ENCODE results near the gene KCNH6. TPM values are rescaled to one million over a fixed set of nuclear protein-coding genes. Genes with fewer than 3 reads are reported as not detected.

KCNH6 gene
- total RNA-seq, 2 experiments from 2014 or later: not detected

DNA sequence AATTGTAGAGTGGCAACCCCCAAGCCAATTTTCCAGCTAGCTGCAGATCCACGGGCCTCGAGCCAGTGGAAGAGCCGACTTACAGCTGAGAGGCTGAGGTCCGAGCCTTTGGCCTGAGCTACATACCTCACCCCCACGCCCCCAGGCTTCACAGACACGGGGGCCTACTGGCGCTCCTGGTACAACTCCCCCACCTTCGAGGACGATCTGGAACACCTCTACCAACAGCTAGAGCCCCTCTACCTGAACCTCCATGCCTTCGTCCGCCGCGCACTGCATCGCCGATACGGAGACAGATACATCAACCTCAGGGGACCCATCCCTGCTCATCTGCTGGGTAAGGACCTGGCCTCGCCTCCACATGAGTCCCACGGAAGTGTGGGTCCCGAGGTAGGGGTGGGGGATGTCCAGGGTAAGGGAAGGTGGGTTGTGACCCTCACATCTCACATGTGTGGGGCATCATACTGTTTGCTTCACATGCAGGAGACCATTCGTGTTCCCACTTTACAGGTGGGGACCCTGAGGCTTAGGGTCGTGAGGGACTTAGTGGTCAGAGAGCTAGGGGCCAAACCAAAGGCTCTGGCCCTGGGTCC lies 42.9 kb upstream of the KCNH6 start:
- H3K4me1 Mint-ChIP-seq (ENCODE audit: low read depth): peaks cover 5% of the 10 kb centered on the region
- no peak overlapping the region for H3K27ac Mint-ChIP-seq
- no peaks in the 10 kb centered on the region for H3K9me3 Mint-ChIP-seq
- DNase-seq: no peak
- intact Hi-C loops (cut with micrococcal nuclease): no loop called here
- peaks cover 30% of the 10 kb centered on the region for H3K27me3 Mint-ChIP-seq (ENCODE audit: low read depth)
- no peak overlapping the region for H3K4me3 Mint-ChIP-seq
- CTCF ChIA-PET: interaction anchor here (0.8 to 6.1 kb wide), 8 partner anchors 11 to 137 kb away, joined by 3 to 138 read pairs (median 8); no protein-coding TSS in a partner anchor
- no peaks in the 10 kb centered on the region for H3K36me3 Mint-ChIP-seq (ENCODE audit: low read depth)

DNA sequence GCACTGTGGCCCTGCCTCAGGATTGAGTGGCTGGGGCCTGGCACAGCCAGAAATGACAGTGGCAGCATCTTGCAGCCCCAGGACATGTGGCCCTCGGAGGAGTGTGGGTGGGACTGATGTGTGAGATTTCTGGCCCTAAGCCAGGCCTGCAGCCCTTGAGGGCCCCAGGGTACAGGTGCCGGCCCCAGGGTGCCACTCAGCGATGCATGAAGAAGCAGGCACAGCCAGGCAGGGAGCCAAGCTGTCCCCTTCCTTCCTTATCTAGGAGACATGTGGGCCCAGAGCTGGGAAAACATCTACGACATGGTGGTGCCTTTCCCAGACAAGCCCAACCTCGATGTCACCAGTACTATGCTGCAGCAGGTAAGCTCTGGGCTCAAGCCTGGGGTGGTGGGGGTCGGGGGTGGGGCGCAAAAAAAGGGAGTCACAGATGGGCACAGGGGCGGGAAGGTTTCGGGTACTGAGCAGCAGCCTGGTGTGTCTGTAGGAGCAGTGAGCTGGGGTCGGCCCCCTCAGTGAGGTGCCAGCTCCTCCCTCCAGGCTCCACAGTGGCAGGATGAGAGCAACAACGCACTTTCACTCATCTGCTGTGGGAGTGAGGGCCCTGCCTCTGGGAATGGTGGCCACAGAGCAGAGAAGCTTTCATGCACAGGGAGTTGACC lies 42.2 kb upstream of the KCNH6 start:
- no peak for DNase-seq
- Mint-ChIP-seq H3K36me3 (ENCODE audit: low read depth) (no peaks in the 10 kb centered on the region), H3K27ac (no peak overlapping the region), H3K27me3 (ENCODE audit: low read depth) (peaks cover 23% of the 10 kb centered on the region), H3K4me3 (no peak overlapping the region), H3K4me1 (ENCODE audit: low read depth) (peaks cover 5% of the 10 kb centered on the region), H3K9me3 (no peaks in the 10 kb centered on the region)
- intact Hi-C loops (cut with micrococcal nuclease): no loop called here
- CTCF ChIA-PET: interaction anchor here (2.9 to 6.1 kb wide), 3 partner anchors 12 to 62 kb away, joined by 10 to 138 read pairs (median 11); no protein-coding TSS in a partner anchor

DNA sequence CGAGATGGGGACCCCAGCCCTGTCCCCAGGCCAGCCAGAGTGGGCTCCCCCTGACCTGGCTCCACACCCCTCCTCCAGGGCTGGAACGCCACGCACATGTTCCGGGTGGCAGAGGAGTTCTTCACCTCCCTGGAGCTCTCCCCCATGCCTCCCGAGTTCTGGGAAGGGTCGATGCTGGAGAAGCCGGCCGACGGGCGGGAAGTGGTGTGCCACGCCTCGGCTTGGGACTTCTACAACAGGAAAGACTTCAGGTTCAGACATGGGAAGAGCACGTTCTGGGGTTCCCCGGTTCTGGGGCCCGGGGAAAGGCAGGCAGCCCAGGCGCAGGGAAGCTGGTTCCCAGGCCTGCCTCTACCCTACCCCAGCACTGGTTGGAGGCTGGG lies 41.7 kb upstream of the KCNH6 start:
- Mint-ChIP-seq H3K27me3 (ENCODE audit: low read depth) (peaks cover 20% of the 10 kb centered on the region), H3K4me3 (no peak overlapping the region), H3K4me1 (ENCODE audit: low read depth) (peaks cover 5% of the 10 kb centered on the region), H3K27ac (no peak overlapping the region), H3K9me3 (no peaks in the 10 kb centered on the region), H3K36me3 (ENCODE audit: low read depth) (no peaks in the 10 kb centered on the region)
- intact Hi-C loops (cut with micrococcal nuclease): no loop called here
- CTCF ChIA-PET: interaction anchor here (0.7 to 6.1 kb wide), 3 partner anchors 13 to 62 kb away, joined by 3 to 138 read pairs (median 11); no protein-coding TSS in a partner anchor
- no peak for DNase-seq

DNA sequence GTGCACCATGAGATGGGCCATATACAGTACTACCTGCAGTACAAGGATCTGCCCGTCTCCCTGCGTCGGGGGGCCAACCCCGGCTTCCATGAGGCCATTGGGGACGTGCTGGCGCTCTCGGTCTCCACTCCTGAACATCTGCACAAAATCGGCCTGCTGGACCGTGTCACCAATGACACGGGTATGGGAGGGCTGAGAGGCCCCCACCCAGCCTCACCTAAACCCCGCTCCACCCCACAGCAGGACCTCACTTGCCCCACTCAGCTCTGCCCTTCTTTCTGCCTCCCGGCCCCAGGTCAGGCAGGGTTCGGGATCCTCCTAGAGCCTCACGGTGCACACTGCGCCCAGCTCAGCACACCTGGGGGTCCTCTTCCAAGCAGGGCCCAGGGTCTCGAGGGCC lies 40.6 kb upstream of the KCNH6 start:
- intact Hi-C loops (cut with micrococcal nuclease): no loop called here
- H3K36me3 Mint-ChIP-seq (ENCODE audit: low read depth): no peaks in the 10 kb centered on the region
- CTCF ChIA-PET: interaction anchor here (1.1 kb wide), 1 partner anchor 57 kb away, joined by 4 read pairs; no protein-coding TSS in a partner anchor
- peaks cover 19% of the 10 kb centered on the region for H3K27me3 Mint-ChIP-seq (ENCODE audit: low read depth)
- H3K4me3 Mint-ChIP-seq: no peak overlapping the region
- no peak for DNase-seq
- no peak overlapping the region for H3K27ac Mint-ChIP-seq
- no peaks in the 10 kb centered on the region for H3K9me3 Mint-ChIP-seq
- H3K4me1 Mint-ChIP-seq (ENCODE audit: low read depth): peaks cover 4% of the 10 kb centered on the region

DNA sequence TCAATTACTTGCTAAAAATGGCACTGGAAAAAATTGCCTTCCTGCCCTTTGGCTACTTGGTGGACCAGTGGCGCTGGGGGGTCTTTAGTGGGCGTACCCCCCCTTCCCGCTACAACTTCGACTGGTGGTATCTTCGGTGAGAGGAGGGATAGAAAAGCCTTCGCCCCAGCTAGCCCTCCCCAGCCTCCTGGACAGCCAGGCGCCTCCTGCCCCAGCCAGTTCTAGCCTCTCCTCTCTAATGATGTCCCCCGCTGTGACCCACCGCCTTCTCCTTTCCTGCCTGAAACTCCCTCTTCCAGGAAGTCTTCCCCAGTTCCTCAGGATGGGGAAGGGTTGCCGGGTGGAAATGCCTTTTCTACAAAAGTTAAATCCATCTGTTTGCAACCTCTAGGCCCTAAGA lies 40.1 kb upstream of the KCNH6 start:
- Mint-ChIP-seq H3K4me1 (ENCODE audit: low read depth) (no peaks in the 10 kb centered on the region), H3K4me3 (no peak overlapping the region), H3K36me3 (ENCODE audit: low read depth) (no peaks in the 10 kb centered on the region), H3K27ac (no peak overlapping the region), H3K27me3 (ENCODE audit: low read depth) (peaks cover 14% of the 10 kb centered on the region), H3K9me3 (no peaks in the 10 kb centered on the region)
- DNase-seq: no peak
- CTCF ChIA-PET: interaction anchor here (1.1 kb wide), 1 partner anchor 57 kb away, joined by 4 read pairs; no protein-coding TSS in a partner anchor
- intact Hi-C loops (cut with micrococcal nuclease): no loop called here

DNA sequence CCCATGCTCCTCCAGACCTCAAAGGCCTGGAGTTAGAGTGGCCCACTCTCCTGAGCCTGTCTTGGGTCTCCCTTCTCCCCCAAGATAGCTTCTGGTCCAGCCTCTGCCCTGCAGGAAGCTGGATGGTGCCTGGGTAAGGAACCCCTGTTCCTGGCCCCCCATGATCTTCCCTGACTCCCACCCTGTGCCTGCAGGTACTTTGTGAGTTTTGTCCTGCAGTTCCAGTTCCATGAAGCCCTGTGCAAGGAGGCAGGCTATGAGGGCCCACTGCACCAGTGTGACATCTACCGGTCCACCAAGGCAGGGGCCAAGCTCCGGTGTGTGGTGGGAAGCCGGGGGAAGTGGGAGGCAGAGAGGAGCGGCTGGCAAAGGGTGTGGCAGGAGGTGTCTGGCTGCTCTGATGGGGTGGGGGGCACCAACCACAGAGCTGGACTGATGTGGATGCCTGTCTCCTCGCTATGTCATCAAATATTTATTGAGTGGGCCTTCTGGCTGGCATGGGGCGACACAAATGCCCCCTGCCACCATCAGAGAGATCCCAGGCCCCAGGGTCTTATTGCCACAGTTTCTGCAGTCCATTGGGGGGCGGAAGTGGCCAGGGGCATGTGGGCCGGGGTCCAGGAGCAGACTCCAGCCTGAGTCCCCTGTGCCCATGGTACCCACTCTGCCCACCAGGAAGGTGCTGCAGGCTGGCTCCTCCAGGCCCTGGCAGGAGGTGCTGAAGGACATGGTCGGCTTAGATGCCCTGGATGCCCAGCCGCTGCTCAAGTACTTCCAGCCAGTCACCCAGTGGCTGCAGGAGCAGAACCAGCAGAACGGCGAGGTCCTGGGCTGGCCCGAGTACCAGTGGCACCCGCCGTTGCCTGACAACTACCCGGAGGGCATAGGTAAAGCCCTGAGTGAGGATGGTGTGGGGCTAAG lies 39.2 kb upstream of the KCNH6 start:
- H3K9me3 Mint-ChIP-seq: no peaks in the 10 kb centered on the region
- H3K27ac Mint-ChIP-seq: no peak overlapping the region
- CTCF ChIA-PET: interaction anchor here (0.6 to 1.1 kb wide), 2 partner anchors 58 to 713 kb away, joined by 3 to 4 read pairs; no protein-coding TSS in a partner anchor
- H3K4me1 Mint-ChIP-seq (ENCODE audit: low read depth): no peaks in the 10 kb centered on the region
- intact Hi-C loops (cut with micrococcal nuclease): no loop called here
- H3K27me3 Mint-ChIP-seq (ENCODE audit: low read depth): peaks cover 7% of the 10 kb centered on the region
- H3K4me3 Mint-ChIP-seq: no peak overlapping the region
- H3K36me3 Mint-ChIP-seq (ENCODE audit: low read depth): no peaks in the 10 kb centered on the region
- no peak for DNase-seq

DNA sequence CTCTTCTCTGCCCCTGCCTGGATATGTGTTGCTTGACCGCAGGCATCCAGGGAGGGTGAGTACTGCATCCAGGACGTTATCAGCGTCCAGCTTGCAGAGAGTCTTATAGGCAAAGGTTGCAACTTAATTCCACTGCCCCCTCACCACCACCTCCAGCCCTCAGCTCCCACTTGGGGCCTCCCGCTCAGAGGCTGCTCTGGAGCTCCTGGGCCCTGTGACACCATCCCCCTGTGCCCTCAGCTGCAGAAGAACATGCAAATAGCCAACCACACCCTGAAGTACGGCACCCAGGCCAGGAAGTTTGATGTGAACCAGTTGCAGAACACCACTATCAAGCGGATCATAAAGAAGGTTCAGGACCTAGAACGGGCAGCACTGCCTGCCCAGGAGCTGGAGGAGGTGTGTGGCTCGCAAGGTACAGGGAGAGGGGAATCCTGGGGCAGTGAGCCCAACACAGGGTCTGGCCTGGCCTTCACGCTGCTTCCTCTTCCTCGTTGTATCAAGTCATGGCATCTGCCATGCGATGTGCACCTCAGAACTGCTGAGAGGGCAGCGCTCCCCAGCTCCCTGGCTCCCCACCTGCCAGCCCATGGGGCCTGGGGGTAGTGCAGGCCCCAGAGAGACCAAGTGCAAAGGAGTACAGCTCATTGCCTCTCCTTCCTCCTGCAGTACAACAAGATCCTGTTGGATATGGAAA lies 36.7 kb upstream of the KCNH6 start:
- Mint-ChIP-seq H3K4me3 (no peak overlapping the region), H3K27ac (no peak overlapping the region), H3K4me1 (ENCODE audit: low read depth) (no peaks in the 10 kb centered on the region), H3K9me3 (no peaks in the 10 kb centered on the region), H3K27me3 (ENCODE audit: low read depth) (no peaks in the 10 kb centered on the region), H3K36me3 (ENCODE audit: low read depth) (no peaks in the 10 kb centered on the region)
- no peak for DNase-seq
- intact Hi-C loops (cut with micrococcal nuclease): no loop called here
- CTCF ChIA-PET: interaction anchor here (1.3 to 2.9 kb wide), 2 partner anchors 8 to 80 kb away, joined by 3 to 11 read pairs; no protein-coding TSS in a partner anchor

DNA sequence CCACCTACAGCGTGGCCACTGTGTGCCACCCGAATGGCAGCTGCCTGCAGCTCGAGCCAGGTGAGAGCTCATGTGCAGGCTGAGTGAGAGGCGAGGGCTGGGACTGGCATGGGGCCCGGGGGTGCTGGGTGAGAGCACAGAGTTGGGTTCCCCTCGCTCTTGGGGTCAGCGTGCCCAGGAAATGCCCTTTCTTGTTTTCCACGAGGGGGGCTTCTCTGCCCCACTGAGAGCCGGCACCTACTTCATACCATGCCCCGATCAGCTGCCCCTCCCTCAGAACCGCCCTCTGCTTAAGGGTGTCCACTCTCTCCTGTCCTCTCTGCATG lies 36.2 kb upstream of the KCNH6 start:
- H3K27ac Mint-ChIP-seq: no peak overlapping the region
- H3K27me3 Mint-ChIP-seq (ENCODE audit: low read depth): no peaks in the 10 kb centered on the region
- intact Hi-C loops (cut with micrococcal nuclease): no loop called here
- H3K4me3 Mint-ChIP-seq: no peak overlapping the region
- CTCF ChIA-PET: interaction anchor here (1.1 to 2.9 kb wide), 3 partner anchors 9 to 81 kb away, joined by 3 to 11 read pairs (median 3); no protein-coding TSS in a partner anchor
- H3K4me1 Mint-ChIP-seq (ENCODE audit: low read depth): no peaks in the 10 kb centered on the region
- no peaks in the 10 kb centered on the region for H3K36me3 Mint-ChIP-seq (ENCODE audit: low read depth)
- H3K9me3 Mint-ChIP-seq: no peaks in the 10 kb centered on the region
- no peak for DNase-seq

DNA sequence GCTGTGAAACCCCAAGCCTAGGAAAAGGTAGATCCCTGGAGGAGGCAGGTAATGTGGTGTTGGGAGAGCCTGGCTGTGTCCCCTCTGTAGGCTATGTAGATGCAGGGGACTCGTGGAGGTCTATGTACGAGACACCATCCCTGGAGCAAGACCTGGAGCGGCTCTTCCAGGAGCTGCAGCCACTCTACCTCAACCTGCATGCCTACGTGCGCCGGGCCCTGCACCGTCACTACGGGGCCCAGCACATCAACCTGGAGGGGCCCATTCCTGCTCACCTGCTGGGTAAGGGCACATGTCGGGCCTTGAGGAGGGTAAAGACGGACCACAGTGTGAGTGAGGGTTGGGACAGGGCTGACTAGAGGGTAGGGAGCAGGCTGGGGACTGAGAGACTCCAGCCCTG lies 34.3 kb upstream of the KCNH6 start:
- H3K4me3 Mint-ChIP-seq: no peak overlapping the region
- H3K4me1 Mint-ChIP-seq (ENCODE audit: low read depth): no peaks in the 10 kb centered on the region
- intact Hi-C loops (cut with micrococcal nuclease): no loop called here
- H3K27me3 Mint-ChIP-seq (ENCODE audit: low read depth): no peaks in the 10 kb centered on the region
- CTCF ChIA-PET: interaction anchor here (0.7 to 2.9 kb wide), 2 partner anchors 11 to 1140 kb away, joined by 3 to 11 read pairs; no protein-coding TSS in a partner anchor
- H3K27ac Mint-ChIP-seq: no peak overlapping the region
- H3K36me3 Mint-ChIP-seq (ENCODE audit: low read depth): no peaks in the 10 kb centered on the region
- DNase-seq: no peak
- H3K9me3 Mint-ChIP-seq: no peaks in the 10 kb centered on the region

DNA sequence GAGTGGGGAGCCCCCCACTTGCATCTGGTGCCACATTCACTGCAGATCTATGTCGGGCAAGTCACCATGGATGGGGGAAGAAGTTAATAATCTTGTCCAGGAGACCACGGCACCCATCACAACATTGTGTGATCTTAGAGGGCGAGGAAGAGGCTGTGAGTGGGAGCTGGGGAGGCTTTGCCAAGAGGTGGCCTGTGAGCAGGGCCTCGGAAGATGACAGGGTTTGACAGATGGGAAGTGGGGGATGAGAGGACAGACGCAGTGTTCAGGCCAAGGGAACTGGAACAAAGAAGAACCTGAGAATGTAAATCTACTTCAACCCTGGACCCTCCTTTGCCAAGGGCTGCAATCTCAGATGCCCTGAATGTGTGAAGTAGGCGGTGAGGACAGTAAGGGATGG lies 33.9 kb upstream of the KCNH6 start:
- H3K4me3 Mint-ChIP-seq: no peak overlapping the region
- H3K9me3 Mint-ChIP-seq: no peaks in the 10 kb centered on the region
- no peaks in the 10 kb centered on the region for H3K36me3 Mint-ChIP-seq (ENCODE audit: low read depth)
- no peak overlapping the region for H3K27ac Mint-ChIP-seq
- no peaks in the 10 kb centered on the region for H3K27me3 Mint-ChIP-seq (ENCODE audit: low read depth)
- H3K4me1 Mint-ChIP-seq (ENCODE audit: low read depth): no peaks in the 10 kb centered on the region
- intact Hi-C loops (cut with micrococcal nuclease): no loop called here
- DNase-seq: no peak
- CTCF ChIA-PET: no interaction called here

DNA sequence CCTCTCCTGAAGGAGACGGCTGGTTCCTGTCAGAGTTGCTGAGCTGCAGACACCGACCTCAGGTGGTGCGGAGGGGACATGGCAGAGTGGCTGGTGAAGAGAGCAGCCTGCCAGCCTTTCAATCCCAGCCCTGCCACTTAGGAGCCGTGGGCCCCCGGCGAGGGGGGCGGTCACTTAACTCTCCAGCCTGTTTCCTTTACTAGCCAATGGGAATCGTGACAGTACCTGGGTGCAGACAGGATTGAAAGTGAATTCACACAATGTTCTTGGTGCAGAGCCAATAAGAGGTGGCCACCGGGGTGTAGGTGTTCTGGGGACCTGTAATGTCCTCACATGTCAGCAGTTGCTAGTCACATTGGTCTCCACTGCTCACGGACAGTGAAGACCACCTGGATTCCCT lies 32.8 kb upstream of the KCNH6 start:
- Mint-ChIP-seq H3K4me3 (no peak overlapping the region), H3K27ac (no peak overlapping the region), H3K27me3 (ENCODE audit: low read depth) (no peaks in the 10 kb centered on the region), H3K4me1 (ENCODE audit: low read depth) (no peaks in the 10 kb centered on the region), H3K9me3 (no peaks in the 10 kb centered on the region), H3K36me3 (ENCODE audit: low read depth) (no peaks in the 10 kb centered on the region)
- CTCF ChIA-PET: no interaction called here
- intact Hi-C loops (cut with micrococcal nuclease): no loop called here
- no peak for DNase-seq

DNA sequence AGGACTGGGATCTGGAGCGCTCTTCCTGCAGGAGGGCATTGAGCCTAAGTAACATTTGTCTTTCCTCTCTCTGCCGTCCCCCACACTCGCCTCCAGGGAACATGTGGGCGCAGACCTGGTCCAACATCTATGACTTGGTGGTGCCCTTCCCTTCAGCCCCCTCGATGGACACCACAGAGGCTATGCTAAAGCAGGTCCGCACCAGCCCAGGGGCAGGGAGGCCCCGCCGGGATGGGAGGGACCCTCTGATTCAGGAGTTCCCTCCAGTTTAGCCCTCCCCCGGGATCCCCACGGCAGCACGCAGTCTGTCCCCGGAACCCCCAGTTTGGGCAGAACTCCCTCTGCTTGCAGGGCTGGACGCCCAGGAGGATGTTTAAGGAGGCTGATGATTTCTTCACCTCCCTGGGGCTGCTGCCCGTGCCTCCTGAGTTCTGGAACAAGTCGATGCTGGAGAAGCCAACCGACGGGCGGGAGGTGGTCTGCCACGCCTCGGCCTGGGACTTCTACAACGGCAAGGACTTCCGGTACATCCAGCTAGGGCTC lies 32.2 kb upstream of the KCNH6 start:
- Mint-ChIP-seq H3K27ac (no peak overlapping the region), H3K4me3 (no peak overlapping the region), H3K4me1 (ENCODE audit: low read depth) (no peaks in the 10 kb centered on the region), H3K36me3 (ENCODE audit: low read depth) (no peaks in the 10 kb centered on the region), H3K9me3 (no peaks in the 10 kb centered on the region), H3K27me3 (ENCODE audit: low read depth) (no peaks in the 10 kb centered on the region)
- DNase-seq: no peak
- intact Hi-C loops (cut with micrococcal nuclease): no loop called here
- CTCF ChIA-PET: no interaction called here
